ENCODE results near the gene ZDHHC9. TPM values are rescaled to one million over a fixed set of nuclear protein-coding genes. Genes with fewer than 3 reads are reported as not detected.

The ZDHHC9 gene
- total RNA-seq, 1 donor = 2.7 TPM

GRCh38 chrX:129768586-129769466 is 74.9 kb downstream of the ZDHHC9 start:
- H3K4me1 ChIP-seq (ENCODE audit: insufficient read depth, low read length) = peaks cover 68% of the 10 kb centered on the region
- H3K4me3 ChIP-seq (ENCODE audit: low read length) = no peak overlapping the region
- H3K27me3 ChIP-seq (ENCODE audit: insufficient read depth, low read length) = no peaks in the 10 kb centered on the region
- no peaks in the 10 kb centered on the region for H3K9me3 ChIP-seq (ENCODE audit: low read depth, low read length)

DNA sequence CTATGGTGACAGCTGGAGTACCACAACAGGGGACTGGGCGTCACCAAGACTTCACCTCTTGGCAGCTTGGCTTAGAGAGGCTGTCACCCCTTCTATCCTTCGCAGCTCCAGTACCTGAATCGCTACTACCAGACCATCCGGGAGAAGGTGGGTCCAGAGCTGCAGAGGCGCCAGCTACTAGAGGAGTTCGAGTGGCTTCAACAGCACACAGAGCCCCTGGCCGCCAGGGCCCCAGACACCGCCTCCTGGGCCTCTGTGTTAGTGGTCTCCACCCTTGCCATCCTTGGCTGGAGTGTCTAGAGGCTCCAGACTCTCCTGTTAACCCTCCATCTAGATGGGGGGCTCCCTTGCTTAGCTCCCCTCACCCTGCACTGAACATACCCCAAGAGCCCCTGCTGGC is 75.5 kb downstream of the ZDHHC9 start:
- Histone ChIP-seq H3K27me3 (ENCODE audit: insufficient read depth, low read length) (no peaks in the 10 kb centered on the region), H3K9me3 (ENCODE audit: low read depth, low read length) (no peaks in the 10 kb centered on the region), H3K4me1 (ENCODE audit: insufficient read depth, low read length) (peaks cover 61% of the 10 kb centered on the region), H3K4me3 (ENCODE audit: low read length) (no peak overlapping the region)

- no peaks in the 10 kb centered on the region for H3K9me3 ChIP-seq (ENCODE audit: low read depth, low read length)
- peaks cover 44% of the 10 kb centered on the region for H3K4me1 ChIP-seq (ENCODE audit: insufficient read depth, low read length)
- H3K4me3 ChIP-seq (ENCODE audit: low read length) = no peak overlapping the region
- no peaks in the 10 kb centered on the region for H3K27me3 ChIP-seq (ENCODE audit: insufficient read depth, low read length)
These were observed 80.0 kb downstream of the ZDHHC9 start for GRCh38 chrX:129763666-129764065.

- Histone ChIP-seq H3K27me3 (ENCODE audit: insufficient read depth, low read length) (no peaks in the 10 kb centered on the region), H3K9me3 (ENCODE audit: low read depth, low read length) (no peaks in the 10 kb centered on the region), H3K4me3 (ENCODE audit: low read length) (no peak overlapping the region), H3K4me1 (ENCODE audit: insufficient read depth, low read length) (peaks cover 44% of the 10 kb centered on the region)
These were observed 81.2 kb downstream of the ZDHHC9 start for GRCh38 chrX:129762448-129762847.

DNA sequence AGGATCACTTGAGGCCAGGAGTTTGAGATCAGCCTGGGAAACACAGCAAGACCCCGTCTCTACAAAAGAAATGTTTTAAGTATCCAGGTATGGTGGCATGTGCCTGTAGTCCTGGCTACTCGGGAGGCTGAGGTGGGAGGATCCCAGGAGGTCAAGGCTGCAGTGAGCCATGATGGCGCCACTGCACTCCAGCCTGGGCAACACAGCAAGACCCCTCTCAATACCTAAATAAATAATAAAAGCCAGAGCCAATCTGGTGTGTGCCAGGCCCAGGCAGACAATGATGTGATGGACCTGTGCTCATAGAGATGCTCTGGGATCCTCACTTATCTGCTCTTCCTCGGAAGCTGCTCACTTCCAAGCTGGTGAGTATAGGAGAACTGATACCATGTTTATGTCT is 82.1 kb downstream of the ZDHHC9 start:
- H3K4me1 ChIP-seq (ENCODE audit: insufficient read depth, low read length) = peaks cover 46% of the 10 kb centered on the region

DNA sequence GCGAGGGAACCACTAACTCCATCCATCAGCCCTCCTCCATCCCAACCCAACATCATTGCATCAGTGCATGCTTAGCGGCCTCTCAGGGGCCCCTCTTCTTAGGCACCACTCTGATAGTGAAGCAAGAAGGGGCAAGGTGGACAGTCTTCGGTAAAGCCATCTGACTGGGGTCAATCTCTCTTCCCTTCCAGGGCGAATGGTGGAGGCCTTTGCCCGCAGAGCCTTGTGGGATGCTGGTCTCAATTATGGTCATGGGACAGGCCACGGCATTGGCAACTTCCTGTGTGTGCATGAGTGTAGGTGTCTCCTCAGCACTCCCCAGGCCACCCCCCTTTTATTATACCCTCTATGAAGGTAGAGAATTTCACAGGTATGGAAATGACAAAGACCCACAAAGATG is 82.7 kb downstream of the ZDHHC9 start:
- H3K9me3 ChIP-seq (ENCODE audit: low read depth, low read length) = no peaks in the 10 kb centered on the region
- H3K4me1 ChIP-seq (ENCODE audit: insufficient read depth, low read length) = peaks cover 52% of the 10 kb centered on the region
- H3K4me3 ChIP-seq (ENCODE audit: low read length) = no peak overlapping the region
- H3K27me3 ChIP-seq (ENCODE audit: insufficient read depth, low read length) = no peaks in the 10 kb centered on the region

More for the DNA sequence above, 82.1 kb downstream of the ZDHHC9 start:
- no peaks in the 10 kb centered on the region for H3K9me3 ChIP-seq (ENCODE audit: low read depth, low read length)
- no peak overlapping the region for H3K4me3 ChIP-seq (ENCODE audit: low read length)
- no peaks in the 10 kb centered on the region for H3K27me3 ChIP-seq (ENCODE audit: insufficient read depth, low read length)

- Histone ChIP-seq H3K9me3 (ENCODE audit: low read depth, low read length) (no peaks in the 10 kb centered on the region), H3K4me3 (ENCODE audit: low read length) (no peak overlapping the region), H3K27me3 (ENCODE audit: insufficient read depth, low read length) (no peaks in the 10 kb centered on the region), H3K4me1 (ENCODE audit: insufficient read depth, low read length) (peaks cover 61% of the 10 kb centered on the region)
These were observed 83.5 kb downstream of the ZDHHC9 start for GRCh38 chrX:129760155-129760554.

- H3K27me3 ChIP-seq (ENCODE audit: insufficient read depth, low read length) = no peaks in the 10 kb centered on the region
- H3K9me3 ChIP-seq (ENCODE audit: low read depth, low read length) = no peaks in the 10 kb centered on the region
- no peak overlapping the region for H3K4me3 ChIP-seq (ENCODE audit: low read length)
- H3K4me1 ChIP-seq (ENCODE audit: insufficient read depth, low read length) = peaks cover 66% of the 10 kb centered on the region
These were observed 84.1 kb downstream of the ZDHHC9 start for GRCh38 chrX:129759576-129760061.

GRCh38 chrX:129755779-129756650 is 87.7 kb downstream of the ZDHHC9 start:
- no peaks in the 10 kb centered on the region for H3K9me3 ChIP-seq (ENCODE audit: low read depth, low read length)
- H3K4me3 ChIP-seq (ENCODE audit: low read length) = no peak overlapping the region
- H3K27me3 ChIP-seq (ENCODE audit: insufficient read depth, low read length) = no peaks in the 10 kb centered on the region
- peaks cover 68% of the 10 kb centered on the region for H3K4me1 ChIP-seq (ENCODE audit: insufficient read depth, low read length)

GRCh38 chrX:129754056-129755024 is 89.3 kb downstream of the ZDHHC9 start:
- Histone ChIP-seq H3K27me3 (ENCODE audit: insufficient read depth, low read length) (no peaks in the 10 kb centered on the region), H3K9me3 (ENCODE audit: low read depth, low read length) (no peaks in the 10 kb centered on the region), H3K4me1 (ENCODE audit: insufficient read depth, low read length) (peaks cover 52% of the 10 kb centered on the region), H3K4me3 (ENCODE audit: low read length) (no peak overlapping the region)

Other genes starting within 250 kb of the ZDHHC9 start
- gene APLN, start 188.9 kb downstream of the ZDHHC9 start, total RNA-seq = not detected
- gene XPNPEP2, start 104.9 kb downstream of the ZDHHC9 start, total RNA-seq = 0.31 TPM
- 132 TPM for gene SASH3, start 63.9 kb downstream of the ZDHHC9 start, total RNA-seq
- 11.6 TPM for gene UTP14A, start 62.3 kb upstream of the ZDHHC9 start, total RNA-seq
- gene BCORL1, start 138.7 kb upstream of the ZDHHC9 start, total RNA-seq = 2.2 TPM